Stimulated activated CD8-positive, alpha-beta memory T cell treated with anti-CD3 and anti-CD28 coated beads, Interleukin-7, amount 100 ng/mL, for 24 hours (primary cell): ENCODE data around the gene SLC6A6.

ENCODE experiments used
- DNase-seq: peaks from one replicate; pipeline ENCODE4 v3.0.0-alpha.2; 2020; ENCODE audit warnings: low read depth

SLC6A6 gene

GRCh38 chr3:14488286-14489041 lies 86.1 kb downstream of the SLC6A6 start:
- DNase-seq, result no peak

DNA sequence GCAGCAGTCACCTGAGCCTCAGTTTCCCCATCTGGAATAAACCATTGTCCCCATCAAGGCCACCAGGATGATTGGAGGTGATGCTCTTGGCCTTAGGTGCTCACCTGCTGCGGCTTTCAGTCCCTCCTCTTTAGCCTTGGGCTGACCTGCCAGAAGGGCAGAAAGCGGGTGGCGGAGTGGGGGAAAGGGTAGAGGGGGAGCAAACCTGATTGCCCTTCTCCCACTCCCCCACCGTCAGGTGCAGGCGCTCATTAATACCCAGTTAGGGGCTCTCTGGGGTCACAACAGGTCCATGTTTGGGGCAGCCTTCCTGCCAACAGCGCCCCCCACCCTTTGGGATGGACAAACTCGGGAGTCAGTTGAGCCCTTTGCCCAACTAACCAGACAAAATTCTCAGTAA lies 87.2 kb downstream of the SLC6A6 start:
- DNase-seq, result no peak

DNA sequence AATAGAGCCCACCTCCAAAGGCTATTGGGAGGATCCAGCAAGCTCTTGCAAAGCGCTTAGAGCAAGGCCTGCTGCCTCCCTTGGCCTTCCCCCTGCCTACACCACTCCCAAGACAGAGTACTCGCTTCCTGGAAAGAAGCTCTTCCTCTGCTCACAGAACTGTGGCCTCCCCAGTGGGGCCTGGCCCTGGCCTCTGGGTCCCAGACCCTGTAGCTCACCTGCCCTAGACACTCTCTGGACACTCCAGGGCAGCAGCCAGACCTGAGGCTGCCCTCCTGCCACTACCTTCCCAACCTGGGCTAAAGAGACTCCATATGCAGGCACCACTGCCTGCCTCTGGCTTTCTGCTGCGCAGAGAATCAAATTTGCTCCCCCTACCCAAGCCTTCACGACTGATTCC lies 87.8 kb downstream of the SLC6A6 start:
- DNase-seq, result no peak

DNA sequence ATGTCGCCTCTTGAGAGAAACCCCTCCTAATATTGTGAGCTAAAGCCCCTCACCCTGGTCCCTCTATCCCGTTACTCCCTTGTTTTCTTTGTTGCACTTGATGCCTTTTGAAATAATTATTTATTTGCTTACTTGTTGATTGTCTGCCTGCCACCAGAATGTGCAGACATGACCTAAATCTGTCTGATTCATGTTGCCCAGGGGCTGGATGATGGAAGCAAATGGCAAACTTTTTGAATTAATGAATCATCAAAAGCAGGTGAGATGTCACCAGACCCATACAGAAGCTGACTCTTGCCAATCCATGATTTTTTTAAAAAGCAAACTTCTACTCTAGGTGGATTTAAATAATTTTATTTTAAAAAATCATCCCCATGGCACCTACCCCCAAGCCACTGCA lies 88.4 kb downstream of the SLC6A6 start:
- DNase-seq, result no peak

GRCh38 chr3:14491396-14492190 lies 89.2 kb downstream of the SLC6A6 start:
- no peak for DNase-seq

GRCh38 chr3:14492948-14493881 lies 90.8 kb downstream of the SLC6A6 start:
- DNase-seq, result no peak

GRCh38 chr3:14494279-14494972 lies 92.0 kb downstream of the SLC6A6 start:
- no peak for DNase-seq

DNA sequence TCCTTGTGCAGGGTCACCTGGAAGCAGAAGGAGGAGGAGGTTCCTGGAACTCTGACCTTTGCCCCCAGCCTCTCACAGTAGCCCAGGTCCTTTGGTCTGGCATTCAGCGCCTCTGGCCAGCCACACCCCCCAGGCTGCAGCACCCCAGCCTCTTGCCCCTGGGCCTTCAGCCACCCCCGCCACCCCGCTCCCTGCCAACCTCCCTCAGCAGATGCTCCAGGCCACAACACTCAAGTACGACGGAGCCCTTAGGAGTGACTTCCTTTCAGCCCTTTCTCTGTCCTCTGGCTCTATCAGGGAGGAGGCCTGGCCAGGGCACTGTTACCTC lies 92.5 kb downstream of the SLC6A6 start:
- DNase-seq, result no peak

- DNase-seq, result no peak
Measured at GRCh38 chr3:14496351-14496750, 93.9 kb downstream of the SLC6A6 start.

DNA sequence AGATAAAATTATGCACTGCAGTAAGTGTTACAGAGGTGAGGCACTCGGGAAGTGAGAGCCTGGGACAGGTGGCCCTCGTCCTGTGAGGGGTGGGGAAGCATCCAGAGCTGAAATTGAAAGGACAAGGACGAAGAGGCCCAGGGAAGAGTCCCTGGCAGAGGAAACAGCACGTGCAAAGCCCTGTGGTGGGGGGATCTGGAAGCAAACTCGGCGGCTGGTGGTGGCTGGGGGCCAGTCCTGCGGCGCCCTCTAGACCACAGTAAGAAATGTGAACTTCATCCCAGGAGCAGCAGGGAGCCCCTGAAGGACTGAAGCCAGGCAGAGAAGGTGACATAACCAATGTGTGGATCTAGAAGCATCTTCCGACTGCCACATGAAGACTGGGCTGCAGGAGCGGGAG lies 94.9 kb downstream of the SLC6A6 start:
- DNase-seq, result no peak

GRCh38 chr3:14502472-14502871 lies 100.1 kb downstream of the SLC6A6 start:
- DNase-seq, result no peak

- DNase-seq, result no peak
Measured at GRCh38 chr3:14503033-14503705, 100.8 kb downstream of the SLC6A6 start.

- no peak for DNase-seq
Measured at GRCh38 chr3:14503706-14504065, 101.3 kb downstream of the SLC6A6 start.

GRCh38 chr3:14505001-14505802 lies 102.8 kb downstream of the SLC6A6 start:
- no peak for DNase-seq

DNA sequence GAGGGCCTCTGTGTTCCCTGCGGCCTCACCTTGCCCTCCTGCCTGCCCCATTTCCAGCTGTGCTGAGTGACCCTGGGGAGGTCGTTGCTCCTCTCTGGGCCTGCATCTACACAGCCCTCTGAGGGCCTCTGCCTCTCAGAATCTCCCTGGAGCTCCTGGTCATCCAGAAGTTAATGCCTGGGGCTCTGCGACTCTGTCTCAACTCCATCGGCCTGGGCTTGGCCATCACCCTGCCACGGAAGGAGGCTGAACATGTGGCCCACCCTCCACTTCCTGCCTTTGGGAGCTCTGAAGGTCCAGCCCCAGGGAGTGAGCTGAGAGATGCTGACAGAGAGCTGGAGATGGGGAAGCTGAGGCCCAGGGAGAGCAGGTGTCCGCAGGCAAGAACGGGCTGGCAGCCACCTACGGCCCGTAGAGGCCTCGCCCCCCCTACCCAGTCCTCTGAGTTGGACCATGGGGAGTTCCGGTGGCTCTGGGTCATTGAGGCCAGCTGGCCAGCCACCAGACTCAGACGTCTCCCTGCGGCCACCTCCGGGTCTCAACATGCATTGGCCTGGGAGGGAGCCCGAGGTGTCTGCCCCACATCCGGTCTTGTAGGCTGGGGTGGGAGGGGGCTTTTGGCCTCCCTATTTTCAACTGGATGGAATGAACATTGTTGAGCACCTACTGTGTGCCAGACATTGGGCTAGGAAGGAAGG lies 103.5 kb downstream of the SLC6A6 start:
- no peak for DNase-seq

- no peak for DNase-seq
Measured at GRCh38 chr3:14506626-14507304, 104.4 kb downstream of the SLC6A6 start.

GRCh38 chr3:14507305-14507741 lies 104.9 kb downstream of the SLC6A6 start:
- DNase-seq, result no peak

DNA sequence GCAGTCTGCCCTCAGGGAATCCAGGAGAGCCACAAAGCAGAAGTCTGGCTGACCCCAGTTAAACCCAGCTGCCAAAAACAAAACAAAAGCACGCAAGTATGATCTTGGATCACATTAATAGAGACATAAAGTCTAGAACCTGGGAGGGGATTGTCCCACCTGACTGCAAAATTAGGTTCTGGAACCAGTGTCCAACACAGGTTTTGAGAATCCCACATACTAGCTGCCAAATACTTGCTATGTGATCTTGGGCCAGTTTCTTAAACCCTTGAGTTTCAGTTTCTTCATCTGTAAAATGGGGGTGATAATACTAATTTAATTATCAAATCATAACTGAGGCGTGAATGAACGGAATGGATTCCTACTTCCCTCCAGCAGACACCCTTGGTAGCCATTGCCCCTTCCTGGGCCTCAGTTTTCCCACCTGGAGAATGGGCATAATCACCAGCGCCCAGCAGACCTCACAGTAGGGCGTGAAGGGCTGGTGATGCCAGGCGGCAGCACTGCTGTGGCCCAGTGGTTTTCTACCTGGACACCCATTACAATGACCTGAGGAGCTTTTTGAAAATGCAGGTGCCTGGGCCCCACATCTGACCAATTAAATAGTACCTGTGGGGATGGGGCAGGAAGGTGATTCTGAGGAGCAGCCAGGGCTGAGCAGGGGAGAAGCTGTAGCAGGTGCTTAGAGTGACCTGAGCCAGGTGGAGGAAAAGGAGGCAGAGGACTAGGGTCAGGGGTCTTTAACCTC lies 105.5 kb downstream of the SLC6A6 start:
- no peak for DNase-seq

- no peak for DNase-seq
Measured at GRCh38 chr3:14508505-14508819, 106.1 kb downstream of the SLC6A6 start.
